ENCODE measurements around the gene LGALS16.

GRCh38 chr19:39671739-39672363 lies 16.1 kb downstream of the LGALS16 start:
- no peak for TF ChIP-seq CTCF (IDR thresholded peaks at IDR 0.05)
- no peak for TF ChIP-seq POLR2A (IDR thresholded peaks at IDR 0.05)
